Endothelial cell of umbilical vein (primary cell): Measurements from ENCODE around the gene HSD17B7. TPM values are rescaled to one million over a fixed set of nuclear protein-coding genes. Genes with fewer than 3 reads are reported as not detected.

Experiments
- BruUV-seq: library from RNA; stranded (reverse); fragments of 400-500 nt; replicated peaks from 2 replicates; lab custom pipeline; 2021; lab: Mats Ljungman, UMichigan
- CTCF ChIA-PET: fragments of 300-600, 350-600 bp; sonication (Branson Sonifier 250); formaldehyde crosslinking; loops from one replicate; lab custom pipeline; 2021; ENCODE audit warnings: antibody characterized with exemption, inconsistent platforms; lab: Charles Lee
- POLR2A ChIA-PET: fragments of 300-600, 350-600 bp; sonication (Branson Sonifier 250); formaldehyde crosslinking; loops from one replicate; lab custom pipeline; 2021; ENCODE audit warnings: antibody characterized with exemption, inconsistent platforms; lab: Charles Lee
- DNase-seq: peaks from one replicate; pipeline ENCODE4 v3.0.0-alpha.2; 2011; ENCODE audit warnings: low read depth, low spot score
- FAIRE-seq: peaks from 2 replicates; lab custom pipeline; 2011; peaks lifted over from hg19 to GRCh38; lab: Jason Lieb, UNC
- H2AFZ ChIP-seq: 2 replicates; pipeline ENCODE4 v1.6.0; 2012; ENCODE audit warnings: low read depth, low read length, control low read depth, inconsistent platforms
- H3K27ac ChIP-seq: 2 replicates; pipeline ENCODE4 v1.5.1; 2011; ENCODE audit warnings: low read depth, mild to moderate bottlenecking, control low read depth, low read length, moderate library complexity; ENCODE audit not compliant: insufficient read depth
- H3K27me3 ChIP-seq, 2 experiments: 2 replicates each; pipeline versions ENCODE4 v1.6.0 to v1.6.1; 2011; ENCODE audit warnings: low read length in 2 of 2, mixed read lengths in 1 of 2; ENCODE audit not compliant: control insufficient read depth in 2 of 2, insufficient read depth in 2 of 2
- H3K36me3 ChIP-seq, 2 experiments: 2 replicates in 1 of 2; 3 replicates in 1 of 2; pipeline ENCODE4 v1.5.1; 2011; ENCODE audit warnings: low read length in 2 of 2, mild to moderate bottlenecking in 1 of 2, moderate library complexity in 1 of 2; ENCODE audit not compliant: control insufficient read depth in 2 of 2, insufficient read depth in 2 of 2; ENCODE audit errors: extremely low read depth in 1 of 2
- H3K4me1 ChIP-seq: 3 replicates; pipeline ENCODE4 v1.5.1; 2011; ENCODE audit warnings: mild to moderate bottlenecking, low read length; ENCODE audit not compliant: control insufficient read depth, insufficient read depth; ENCODE audit errors: extremely low read depth
- H3K4me2 ChIP-seq: 2 replicates; pipeline ENCODE4 v1.6.1; 2011; ENCODE audit warnings: low read length, control low read depth, mixed read lengths; ENCODE audit not compliant: insufficient read depth
- H3K4me3 ChIP-seq, 3 experiments: fragments of 200-600 bp in 1 of 3; sonication (generic), shearing (Covaris generic) in 1 of 3; replicated peaks in 1 of 3; 2 replicates each; pipeline ENCODE4 v1.5.1; 2011 to 2016; ENCODE audit warnings: control low read depth in 3 of 3, low read length in 3 of 3, mild to moderate bottlenecking in 2 of 3, inconsistent platforms in 1 of 3, low read depth in 1 of 3, moderate library complexity in 1 of 3; ENCODE audit not compliant: insufficient read depth in 1 of 3
- H3K79me2 ChIP-seq: 2 replicates; pipeline ENCODE4 v1.6.0; 2012; ENCODE audit warnings: low read length, inconsistent platforms; ENCODE audit not compliant: control insufficient read depth, insufficient read depth
- H3K9ac ChIP-seq: replicated peaks from 2 replicates; pipeline ENCODE3; 2011; ENCODE audit warnings: low read length, control low read depth; ENCODE audit not compliant: insufficient read depth; ENCODE audit errors: extremely low read depth
- H3K9me1 ChIP-seq: replicated peaks from 3 replicates; pipeline ENCODE4 v1.6.0; 2011; ENCODE audit warnings: mild to moderate bottlenecking, low read length; ENCODE audit not compliant: control insufficient read depth, insufficient read depth; ENCODE audit errors: extremely low read depth
- H3K9me3 ChIP-seq: replicated peaks from 2 replicates; pipeline ENCODE4 v1.5.1; 2012; ENCODE audit warnings: low read length, inconsistent platforms; ENCODE audit not compliant: control insufficient read depth, insufficient read depth
- H4K20me1 ChIP-seq: replicated peaks from 2 replicates; pipeline ENCODE3; 2011; ENCODE audit warnings: mild to moderate bottlenecking, low read length; ENCODE audit not compliant: control insufficient read depth, insufficient read depth; ENCODE audit errors: extremely low read depth
- EZH2 ChIP-seq: IDR thresholded peaks from 2 replicates; pipeline ENCODE4 v1.6.1; 2012; ENCODE audit warnings: borderline replicate concordance, low read depth, mild to moderate bottlenecking, moderate library complexity, low read length, inconsistent platforms; ENCODE audit not compliant: severe bottlenecking
- FOS ChIP-seq: IDR thresholded peaks from 2 replicates; pipeline ENCODE4 v1.6.1; 2011; ENCODE audit warnings: mild to moderate bottlenecking, low read length, moderate library complexity, borderline replicate concordance; ENCODE audit not compliant: insufficient read depth
- GATA2 ChIP-seq: IDR thresholded peaks from 2 replicates; pipeline ENCODE4 v1.7.0; 2011; ENCODE audit warnings: low read depth, mild to moderate bottlenecking, moderate library complexity, mixed read lengths, low read length; ENCODE audit not compliant: insufficient read length, insufficient read depth
- JUN ChIP-seq: IDR thresholded peaks from 2 replicates; pipeline ENCODE4 v1.6.1; 2011; ENCODE audit warnings: borderline replicate concordance, low read depth; ENCODE audit not compliant: insufficient read length, insufficient read depth
- MYC ChIP-seq: IDR thresholded peaks from one replicate; pipeline ENCODE4 v1.6.1; 2011; ENCODE audit warnings: mild to moderate bottlenecking, low read depth, low read length
- POLR2A ChIP-seq: IDR thresholded peaks from 2 replicates; pipeline ENCODE4 v1.6.1; 2012; ENCODE audit warnings: low read depth, mild to moderate bottlenecking, control low read depth, low read length
- POLR2AphosphoS5 ChIP-seq: IDR thresholded peaks from 2 replicates; pipeline ENCODE4 v1.6.1; 2012; ENCODE audit warnings: low read depth, mild to moderate bottlenecking, control low read depth, low read length, moderate library complexity; ENCODE audit not compliant: insufficient read depth
- dilution Hi-C: fragments of 300-500 bp; cut with MboI; formaldehyde crosslinking; loops from one replicate; pipeline ENCODE4 v1.15.0; 2019; ENCODE audit warnings: low sequenced_read_pairs; ENCODE audit not compliant: extremely low pct_ligation_motif_present
- intact Hi-C: fragments of 100-400 bp; cut with micrococcal nuclease; formaldehyde crosslinking; loops from one replicate; pipeline ENCODE4 v1.10.0; 2022
- polyA plus RNA-seq, 4 experiments: library from polyadenylated mRNA; depleted of rRNA in 3 of 4; stranded (reverse) in 3 of 4; unstranded in 1 of 4; fragments of >200 nt; gene quantifications; 2 replicates each; pipeline versions ENCODE4 v1.2.1 to v1.2.3, GENCODE V29; 2011 to 2012; ENCODE audit warnings: missing spikeins in 1 of 4
- total RNA-seq: library from RNA; stranded (reverse); gene quantifications from 2 replicates; pipeline ENCODE4 v1.2.3, GENCODE V29; 2021
- TF ChIP-seq, protein P1 (sequence below), 2 donors: IDR thresholded peaks; 1 replicate in 1 of 2; 2 replicates in 1 of 2; pipeline ENCODE4 v1.5.1; 2011; ENCODE audit warnings: low read length in 2 of 2, mild to moderate bottlenecking in 2 of 2, moderate library complexity in 2 of 2, control low read depth in 1 of 2, inconsistent platforms in 1 of 2, low read depth in 1 of 2; ENCODE audit not compliant: insufficient read depth in 1 of 2; ENCODE audit errors: extremely low read depth in 1 of 2
- TF ChIP-seq, protein P2 (sequence below): IDR thresholded peaks from 2 replicates; pipeline ENCODE4 v1.6.1; 2011; ENCODE audit not compliant: insufficient read depth, insufficient read length

The HSD17B7 gene
- total and polyA plus RNA-seq, 2 donors (not counting 3 experiments of a cell fraction or from before 2014, with no cell fraction given), result 17.7 to 26.6 TPM

DNA sequence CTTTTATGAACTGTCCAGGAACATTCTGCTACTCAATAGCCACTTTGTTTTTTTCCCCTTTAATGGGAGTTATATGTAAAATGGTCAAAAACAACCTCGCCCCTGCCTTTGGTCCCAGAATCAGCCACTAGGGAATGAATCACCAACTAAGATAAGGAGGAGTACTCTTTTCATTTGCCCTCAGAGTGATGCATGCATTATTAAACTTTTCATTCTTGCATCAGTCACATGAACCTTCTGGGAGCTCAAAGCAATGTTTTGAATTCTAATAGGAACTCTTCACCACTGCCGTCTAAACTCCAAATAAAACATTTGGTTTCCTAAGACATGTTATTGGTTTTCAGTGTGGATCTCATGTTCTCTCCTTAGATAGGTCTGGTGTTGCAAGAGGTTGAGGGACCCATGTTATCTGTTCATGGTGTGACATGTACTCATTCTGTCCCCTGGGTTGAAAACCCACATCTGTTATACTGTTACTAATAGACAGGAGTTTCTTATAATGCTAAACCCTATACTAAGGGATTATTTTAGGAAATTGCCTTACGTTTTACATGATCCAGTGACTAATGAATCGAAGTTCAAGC, 17.8 kb upstream of the HSD17B7 start:
- ChIA-PET POLR2A (no interaction called here), CTCF (interaction anchor here (1.6 kb wide), 1 partner anchor 97 kb away, joined by 3 read pairs; no protein-coding TSS in a partner anchor)
- no peaks in the 10 kb centered on the region for H3K79me2 ChIP-seq
- no peak overlapping the region for H3K4me2 ChIP-seq
- no peaks in the 10 kb centered on the region for H3K4me1 ChIP-seq
- H3K9me3 ChIP-seq, result no peaks in the 10 kb centered on the region
- H3K4me3 ChIP-seq, result no peak overlapping the region
- H3K9me1 ChIP-seq, result no peaks in the 10 kb centered on the region
- no TSS peak for BruUV-seq
- H3K36me3 ChIP-seq, result peaks cover 5 to 14% of the 10 kb centered on the region in 2 experiments
- FAIRE-seq, result no peak
- dilution Hi-C loops, result no loop called here
- TF ChIP-seq, protein P1, sequence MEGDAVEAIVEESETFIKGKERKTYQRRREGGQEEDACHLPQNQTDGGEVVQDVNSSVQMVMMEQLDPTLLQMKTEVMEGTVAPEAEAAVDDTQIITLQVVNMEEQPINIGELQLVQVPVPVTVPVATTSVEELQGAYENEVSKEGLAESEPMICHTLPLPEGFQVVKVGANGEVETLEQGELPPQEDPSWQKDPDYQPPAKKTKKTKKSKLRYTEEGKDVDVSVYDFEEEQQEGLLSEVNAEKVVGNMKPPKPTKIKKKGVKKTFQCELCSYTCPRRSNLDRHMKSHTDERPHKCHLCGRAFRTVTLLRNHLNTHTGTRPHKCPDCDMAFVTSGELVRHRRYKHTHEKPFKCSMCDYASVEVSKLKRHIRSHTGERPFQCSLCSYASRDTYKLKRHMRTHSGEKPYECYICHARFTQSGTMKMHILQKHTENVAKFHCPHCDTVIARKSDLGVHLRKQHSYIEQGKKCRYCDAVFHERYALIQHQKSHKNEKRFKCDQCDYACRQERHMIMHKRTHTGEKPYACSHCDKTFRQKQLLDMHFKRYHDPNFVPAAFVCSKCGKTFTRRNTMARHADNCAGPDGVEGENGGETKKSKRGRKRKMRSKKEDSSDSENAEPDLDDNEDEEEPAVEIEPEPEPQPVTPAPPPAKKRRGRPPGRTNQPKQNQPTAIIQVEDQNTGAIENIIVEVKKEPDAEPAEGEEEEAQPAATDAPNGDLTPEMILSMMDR (IDR thresholded peaks at IDR 0.05; ENCODE audit: extremely low read depth in 1 of 2, insufficient read depth in 1 of 2, low read depth in 1 of 2, low read length in 2 of 2), result no peak
- TF ChIP-seq JUN, result no peak
- no peak for TF ChIP-seq EZH2
- TF ChIP-seq MYC, result no peak
- no peak for TF ChIP-seq POLR2A
- no peak for TF ChIP-seq GATA2
- TF ChIP-seq, protein P2, sequence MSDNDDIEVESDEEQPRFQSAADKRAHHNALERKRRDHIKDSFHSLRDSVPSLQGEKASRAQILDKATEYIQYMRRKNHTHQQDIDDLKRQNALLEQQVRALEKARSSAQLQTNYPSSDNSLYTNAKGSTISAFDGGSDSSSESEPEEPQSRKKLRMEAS, result no peak
- no peak for TF ChIP-seq POLR2AphosphoS5
- no peak for TF ChIP-seq FOS
- no peak for DNase-seq
- H2AFZ ChIP-seq, result no peak overlapping the region
- intact Hi-C loops, result no loop called here
- H3K27ac ChIP-seq, result no peak overlapping the region
- no peak overlapping the region for H3K9ac ChIP-seq
- no peaks in the 10 kb centered on the region for H3K27me3 ChIP-seq
- no peaks in the 10 kb centered on the region for H4K20me1 ChIP-seq
